ENCODE results near the gene HTR3E. TPM values are rescaled to one million over a fixed set of nuclear protein-coding genes. Genes with fewer than 3 reads are reported as not detected.
A peak's percentile ranks its signal among the peaks of the same experiment; 100 is the strongest.

HTR3E gene
- total RNA-seq, 1 donor = not detected

GRCh38 chr3:184078851-184079250 is 18.0 kb upstream of the HTR3E start:
- DNase-seq (ENCODE audit: low read depth) = peak; percentile 26
- no peak overlapping the region for H3K4me3 ChIP-seq (ENCODE audit: low read depth, low read length)
- TF ChIP-seq CTCF (IDR thresholded peaks at IDR 0.05; ENCODE audit: insufficient read depth, low read length) = no peak

GRCh38 chr3:184081116-184081830 is 15.6 kb upstream of the HTR3E start:
- TF ChIP-seq CTCF (IDR thresholded peaks at IDR 0.05; ENCODE audit: insufficient read depth, low read length) = no peak
- H3K4me3 ChIP-seq (ENCODE audit: low read depth, low read length) = no peak overlapping the region
- no peak for DNase-seq (ENCODE audit: low read depth)

- DNase-seq (ENCODE audit: low read depth) = no peak
- TF ChIP-seq CTCF (IDR thresholded peaks at IDR 0.05; ENCODE audit: insufficient read depth, low read length) = no peak
- no peak overlapping the region for H3K4me3 ChIP-seq (ENCODE audit: low read depth, low read length)
These were observed 14.8 kb upstream of the HTR3E start for GRCh38 chr3:184082034-184082433.

- DNase-seq (ENCODE audit: low read depth) = no peak
- TF ChIP-seq CTCF (IDR thresholded peaks at IDR 0.05; ENCODE audit: insufficient read depth, low read length) = no peak
- H3K4me3 ChIP-seq (ENCODE audit: low read depth, low read length) = no peak overlapping the region
These were observed 14.4 kb upstream of the HTR3E start for GRCh38 chr3:184082465-184082864.

GRCh38 chr3:184085389-184085852 is 11.4 kb upstream of the HTR3E start:
- peak; percentile 38 for DNase-seq (ENCODE audit: low read depth)
- H3K4me3 ChIP-seq (ENCODE audit: low read depth, low read length) = no peak overlapping the region
- TF ChIP-seq CTCF (IDR thresholded peaks at IDR 0.05; ENCODE audit: insufficient read depth, low read length) = no peak

- TF ChIP-seq CTCF (IDR thresholded peaks at IDR 0.05; ENCODE audit: insufficient read depth, low read length) = no peak
- H3K4me3 ChIP-seq (ENCODE audit: low read depth, low read length) = no peak overlapping the region
- DNase-seq (ENCODE audit: low read depth) = no peak
These were observed 4.7 kb upstream of the HTR3E start for GRCh38 chr3:184092199-184092598.

GRCh38 chr3:184097556-184097955 is 692 bp downstream of the HTR3E start:
- TF ChIP-seq CTCF (IDR thresholded peaks at IDR 0.05; ENCODE audit: insufficient read depth, low read length) = no peak
- DNase-seq (ENCODE audit: low read depth) = no peak
- no peak overlapping the region for H3K4me3 ChIP-seq (ENCODE audit: low read depth, low read length)

Data from fibroblast of the aortic adventitia (primary cell).